H1 (cell line): Measurements from ENCODE around the gene MR1. TPM values are rescaled to one million over a fixed set of nuclear protein-coding genes. Genes with fewer than 3 reads are reported as not detected.

Source experiments
- CTCF ChIA-PET: fragments of 300-600 bp; sonication (Branson Sonifier 250); formaldehyde crosslinking; loops from one replicate; lab custom pipeline; 2021; ENCODE audit not compliant: partially characterized antibody; lab: Charles Lee
- POLR2A ChIA-PET: fragments of 300-600 bp; sonication (Branson Sonifier 250); formaldehyde crosslinking; loops from one replicate; lab custom pipeline; 2021; ENCODE audit warnings: inconsistent platforms; ENCODE audit not compliant: partially characterized antibody; lab: Charles Lee
- DNase-seq, 2 experiments: peaks; one replicate each; pipeline versions ENCODE4 v3.0.0 to v3.0.0-alpha.2; 2010 to 2022; ENCODE audit warnings: low spot score in 2 of 2, low read depth in 1 of 2, mixed read lengths in 1 of 2
- FAIRE-seq: peaks from 2 replicates; lab custom pipeline; 2011; peaks lifted over from hg19 to GRCh38; lab: Jason Lieb, UNC
- H2AFZ ChIP-seq: 2 replicates; pipeline ENCODE4 v1.8.1; 2012; ENCODE audit warnings: low read length, inconsistent platforms
- H2AK5ac ChIP-seq: 2 replicates; pipeline ENCODE4 v1.6.1; 2013; ENCODE audit warnings: low read depth, low read length
- H2BK120ac ChIP-seq: replicated peaks from 2 replicates; pipeline ENCODE3; 2013; ENCODE audit warnings: low read depth, low read length, inconsistent platforms
- H2BK12ac ChIP-seq: 2 replicates; pipeline ENCODE4 v1.6.1; 2013; ENCODE audit warnings: low read depth, low read length
- H2BK15ac ChIP-seq: 2 replicates; pipeline ENCODE4 v1.6.1; 2013; ENCODE audit warnings: low read length
- H2BK20ac ChIP-seq: 2 replicates; pipeline ENCODE4 v1.6.1; 2013; ENCODE audit warnings: low read length
- H2BK5ac ChIP-seq: 2 replicates; pipeline ENCODE4 v1.6.1; 2013; ENCODE audit warnings: low read depth, low read length
- H3K14ac ChIP-seq: 2 replicates; pipeline ENCODE4 v1.6.1; 2013; ENCODE audit warnings: inconsistent platforms; ENCODE audit not compliant: insufficient read length
- H3K18ac ChIP-seq: 2 replicates; pipeline ENCODE4 v1.6.1; 2013; ENCODE audit warnings: low read length; ENCODE audit errors: extremely low read depth
- H3K23ac ChIP-seq: 2 replicates; pipeline ENCODE4 v1.6.1; 2013; ENCODE audit warnings: inconsistent platforms; ENCODE audit not compliant: insufficient read length
- H3K23me2 ChIP-seq: 2 replicates; pipeline ENCODE4 v1.6.1; 2013; ENCODE audit warnings: low read depth, low read length
- H3K27ac ChIP-seq: 2 replicates; pipeline ENCODE4 v1.6.1; 2011; ENCODE audit warnings: low read depth, low read length, inconsistent platforms
- H3K27me3 ChIP-seq, 4 experiments: replicated peaks in 1 of 4; 1 replicate in 1 of 4; 2 replicates in 3 of 4; pipeline versions ENCODE4 v1.6.1 to v1.8.1; 2011 to 2013; ENCODE audit warnings: low read length in 3 of 4, mild to moderate bottlenecking in 3 of 4, inconsistent platforms in 2 of 4, mixed read lengths in 2 of 4, moderate library complexity in 1 of 4; ENCODE audit not compliant: control insufficient read depth in 3 of 4, insufficient read depth in 3 of 4; ENCODE audit errors: extremely low read depth in 1 of 4
- H3K36me3 ChIP-seq, 4 experiments: 2 replicates each; pipeline versions ENCODE4 v1.6.1 to v1.8.1; 2011 to 2013; ENCODE audit warnings: mild to moderate bottlenecking in 4 of 4, low read length in 3 of 4, moderate library complexity in 2 of 4, control low read depth in 1 of 4, inconsistent platforms in 1 of 4; ENCODE audit not compliant: insufficient read depth in 4 of 4, control insufficient read depth in 2 of 4
- H3K4ac ChIP-seq: replicated peaks from 2 replicates; pipeline ENCODE3; 2013; ENCODE audit warnings: low read length, low read depth, mixed read lengths, inconsistent platforms; ENCODE audit not compliant: insufficient read length
- H3K4me1 ChIP-seq, 4 experiments: replicated peaks in 1 of 4; 1 replicate in 1 of 4; 2 replicates in 3 of 4; pipeline versions ENCODE4 v1.6.1 to v1.8.1; 2011 to 2013; ENCODE audit warnings: low read length in 3 of 4, inconsistent platforms in 2 of 4, mixed read lengths in 1 of 4; ENCODE audit not compliant: insufficient read depth in 4 of 4, control insufficient read depth in 3 of 4
- H3K4me2 ChIP-seq, 2 experiments: 2 replicates each; pipeline versions ENCODE4 v1.6.1 to v1.8.1; 2011 to 2013; ENCODE audit warnings: low read depth in 2 of 2, low read length in 2 of 2, control low read depth in 1 of 2, inconsistent platforms in 1 of 2, mild to moderate bottlenecking in 1 of 2; ENCODE audit not compliant: insufficient read depth in 1 of 2
- H3K4me3 ChIP-seq, 4 experiments: fragments of 200-600, 300-600 bp in 1 of 4; sonication (generic), shearing (Covaris generic), sonication (Bioruptor Twin) in 1 of 4; 2 replicates each; pipeline versions ENCODE4 v1.5.1 to v1.8.1; 2011 to 2016; ENCODE audit warnings: low read length in 4 of 4, low read depth in 3 of 4, control low read depth in 2 of 4, inconsistent platforms in 2 of 4, mild to moderate bottlenecking in 2 of 4, mixed read lengths in 1 of 4, moderate library complexity in 1 of 4; ENCODE audit not compliant: insufficient read depth in 2 of 4; ENCODE audit errors: extremely low read depth in 1 of 4
- H3K56ac ChIP-seq: replicated peaks from 2 replicates; pipeline ENCODE3; 2013; ENCODE audit warnings: low read depth, mild to moderate bottlenecking, mixed read lengths, low read length, inconsistent platforms; ENCODE audit not compliant: insufficient read length
- H3K79me1 ChIP-seq: 2 replicates; pipeline ENCODE4 v1.6.1; 2013; ENCODE audit warnings: low read depth, low read length, control low read depth
- H3K79me2 ChIP-seq, 2 experiments: 2 replicates each; pipeline versions ENCODE4 v1.6.1 to v1.8.1; 2012 to 2013; ENCODE audit warnings: low read length in 2 of 2, mild to moderate bottlenecking in 2 of 2, inconsistent platforms in 1 of 2; ENCODE audit not compliant: insufficient read depth in 2 of 2, control insufficient read depth in 1 of 2
- H3K9ac ChIP-seq, 4 experiments: replicated peaks in 1 of 4; 1 replicate in 1 of 4; 2 replicates in 3 of 4; pipeline versions ENCODE4 v1.6.1 to v1.8.1; 2011 to 2013; ENCODE audit warnings: low read depth in 3 of 4, low read length in 3 of 4, control low read depth in 2 of 4, mild to moderate bottlenecking in 2 of 4, moderate library complexity in 2 of 4, inconsistent platforms in 1 of 4; ENCODE audit errors: extremely low read depth in 1 of 4
- H3K9me3 ChIP-seq, 2 experiments: 2 replicates each; pipeline versions ENCODE4 v1.6.1 to v1.8.1; 2012 to 2013; ENCODE audit warnings: mild to moderate bottlenecking in 2 of 2, moderate library complexity in 2 of 2, control low read depth in 1 of 2, inconsistent platforms in 1 of 2, low read depth in 1 of 2, low read length in 1 of 2, mixed read lengths in 1 of 2; ENCODE audit not compliant: insufficient read depth in 2 of 2
- H4K20me1 ChIP-seq, 2 experiments: replicated peaks in 1 of 2; 2 replicates each; pipeline versions ENCODE3 to v1.8.1; 2011 to 2013; ENCODE audit warnings: inconsistent platforms in 2 of 2, low read length in 2 of 2, mild to moderate bottlenecking in 1 of 2; ENCODE audit not compliant: insufficient read depth in 2 of 2, control insufficient read depth in 1 of 2
- H4K5ac ChIP-seq: 2 replicates; pipeline ENCODE4 v1.6.1; 2013; ENCODE audit warnings: low read length, low read depth, mixed read lengths, inconsistent platforms; ENCODE audit not compliant: insufficient read length
- H4K8ac ChIP-seq: 2 replicates; pipeline ENCODE4 v1.8.0; 2013; ENCODE audit warnings: mild to moderate bottlenecking, moderate library complexity, low read length, inconsistent platforms; ENCODE audit not compliant: insufficient read depth; ENCODE audit errors: extremely low read depth
- H4K91ac ChIP-seq: replicated peaks from 2 replicates; pipeline ENCODE3; 2013; ENCODE audit warnings: low read length, mixed read lengths, inconsistent platforms; ENCODE audit not compliant: insufficient read length
- CBX5 ChIP-seq: fragments of 300-800, 300-1000 bp; sonication (generic); IDR thresholded peaks from 2 replicates; pipeline ENCODE4 v1.7.1; 2016; ENCODE audit warnings: antibody characterized with exemption, low read length, low read depth
- CBX8 ChIP-seq: fragments of 300-800, 300-1000 bp; sonication (generic); IDR thresholded peaks from 2 replicates; pipeline ENCODE4 v1.7.1; 2016; ENCODE audit warnings: low read depth, low read length, borderline replicate concordance
- CHD2 ChIP-seq: IDR thresholded peaks from 2 replicates; pipeline ENCODE4 v1.6.1; 2012; ENCODE audit warnings: low read length, improper control_type of control experiment
- CTBP2 ChIP-seq: IDR thresholded peaks from 2 replicates; pipeline ENCODE4 v1.7.0; 2011; ENCODE audit warnings: borderline replicate concordance, mild to moderate bottlenecking, moderate library complexity, mixed read lengths, low read length; ENCODE audit not compliant: insufficient read depth, insufficient read length
- POLR2AphosphoS5 ChIP-seq: IDR thresholded peaks from 2 replicates; pipeline ENCODE4 v1.6.1; 2011; ENCODE audit warnings: low read depth, low read length
- RNF2 ChIP-seq: fragments of 200-900, 300-1000 bp; sonication (generic); IDR thresholded peaks from 2 replicates; pipeline ENCODE4 v1.7.1; 2016; ENCODE audit warnings: borderline replicate concordance, low read depth, mild to moderate bottlenecking, antibody characterized with exemption, low read length; ENCODE audit not compliant: poor library complexity, severe bottlenecking; ENCODE audit errors: missing control alignments
- SIN3A ChIP-seq, 2 experiments: IDR thresholded peaks in 1 of 2; conservative IDR thresholded peaks in 1 of 2; 2 replicates each; pipeline ENCODE4 v1.6.1; 2011 to 2012; ENCODE audit warnings: low read length in 2 of 2, improper control_type of control experiment in 1 of 2, low read depth in 1 of 2, mild to moderate bottlenecking in 1 of 2
- TCF12 ChIP-seq: IDR thresholded peaks from 2 replicates; pipeline ENCODE4 v1.6.1; 2011; ENCODE audit warnings: low read depth, mild to moderate bottlenecking, low read length
- WGBS, 2 experiments: shearing (Covaris generic) in 1 of 2; methylation state at CpG; one replicate each; pipeline versions ENCODE4 v1.1.6 to v1.1.7; 2013 to 2015; ENCODE audit warnings: low lambda C conversion rate in 2 of 2, mixed read lengths in 2 of 2, inconsistent platforms in 1 of 2, low coverage in 1 of 2, missing lambda C conversion rate in 1 of 2; ENCODE audit not compliant: insufficient replicate concordance in 2 of 2, insufficient coverage in 1 of 2, insufficient read length in 1 of 2; ENCODE audit errors: extremely low coverage in 1 of 2, missing lambda C conversion rate in 1 of 2; 5-methylcytosine and 5-hydroxymethylcytosine counted together
- polyA plus RNA-seq, 7 experiments: library from polyadenylated mRNA; depleted of rRNA in 3 of 7; stranded (reverse) in 5 of 7; unstranded in 2 of 7; fragments of >200 nt in 5 of 7; fragments of 200-250 nt in 2 of 7; gene quantifications; 1 replicate in 5 of 7; 2 replicates in 1 of 7; 4 replicates in 1 of 7; pipeline versions ENCODE4 v1.2.1 to v1.2.3, GENCODE V29; 2011 to 2013; ENCODE audit warnings: missing spikeins in 2 of 7, mixed read lengths in 2 of 7
- total RNA-seq: library from RNA; stranded (reverse); fragmentation: NEBNext Ultra II Directional; extraction: Animal tissue kit (Norgen Biotek cat#: 25700); gene quantifications from 2 replicates; pipeline ENCODE4 v1.2.1, GENCODE V29; 2021
- TF ChIP-seq, protein P1 (sequence below): IDR thresholded peaks from 2 replicates; pipeline ENCODE4 v1.6.1; 2012; ENCODE audit warnings: inconsistent platforms
- TF ChIP-seq, protein P2 (sequence below), 3 experiments: IDR thresholded peaks; 1 replicate in 2 of 3; 2 replicates in 1 of 3; pipeline versions ENCODE4 v1.5.1 to v1.6.1; 2011; ENCODE audit warnings: low read length in 3 of 3, mild to moderate bottlenecking in 3 of 3, inconsistent platforms in 2 of 3, low read depth in 1 of 3, moderate library complexity in 1 of 3; ENCODE audit not compliant: insufficient read depth in 1 of 3; ENCODE audit errors: control extremely low read depth in 1 of 3

MR1 gene
- total and polyA plus RNA-seq, 2 of the 8 experiments (the other 6 are each of a cell fraction or from before 2014, with no cell fraction given) = 0.09 TPM; not detected in 1

DNA sequence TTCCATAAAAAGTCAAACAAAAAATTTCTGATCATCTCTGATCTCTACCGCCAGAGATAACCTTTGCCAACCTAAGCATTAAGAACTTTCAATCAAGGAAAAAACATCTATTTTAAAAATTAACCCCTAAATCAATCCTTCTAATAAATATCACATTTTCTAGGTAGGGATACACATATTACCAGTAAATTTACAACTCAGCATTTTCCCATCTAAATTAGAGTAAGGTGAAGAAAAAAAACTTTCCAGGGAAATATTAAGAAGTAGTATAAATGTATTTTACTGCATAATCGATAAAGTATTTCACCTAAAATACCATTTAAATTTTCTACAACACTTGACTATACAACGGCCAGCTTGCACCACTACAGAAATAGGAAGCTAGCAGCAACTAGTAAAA is 12.6 kb upstream of the MR1 start:
- H2BK5ac ChIP-seq = no peak overlapping the region
- no peak overlapping the region for H3K4ac ChIP-seq
- no peak overlapping the region for H2AK5ac ChIP-seq
- H2BK20ac ChIP-seq = no peak overlapping the region
- H3K79me1 ChIP-seq = 0 out of 2 replicates have a peak, but pooled peaks cover 4% of the 10 kb centered on the region
- H3K36me3 ChIP-seq = no peaks in the 10 kb centered on the region; a peak in 1 of 8 replicates
- H2BK15ac ChIP-seq = no peak overlapping the region
- no peak overlapping the region for H3K27ac ChIP-seq
- H3K27me3 ChIP-seq = no peaks in the 10 kb centered on the region
- H3K4me2 ChIP-seq = peak overlapping the region; percentile 75 to 87
- DNase-seq (no peak), FAIRE-seq (no peak)
- no peak overlapping the region for H2BK120ac ChIP-seq
- peak overlapping the region; percentile 82 to 99 (median 94) for H3K4me3 ChIP-seq
- no peak overlapping the region for H4K5ac ChIP-seq
- peaks cover 0 to 4% (median 3%) of the 10 kb centered on the region in 4 experiments; a peak in 3 of 7 replicates for H3K4me1 ChIP-seq
- H3K18ac ChIP-seq = no peak overlapping the region
- H3K23me2 ChIP-seq = 0 out of 2 replicates have a peak, but pooled peaks cover 5% of the 10 kb centered on the region
- no peak overlapping the region for H2AFZ ChIP-seq
- H4K20me1 ChIP-seq = peaks cover 3 to 11% of the 10 kb centered on the region in 2 experiments
- H3K23ac ChIP-seq = no peak overlapping the region
- peaks cover 16 to 56% of the 10 kb centered on the region in 2 experiments for H3K79me2 ChIP-seq
- WGBS, 2 experiments = 67% methylated on average over 3 of the region's 3 CpGs; no CpG with 5 or more reads in 1 of the 2 experiments
- H2BK12ac ChIP-seq = no peak overlapping the region
- no peak overlapping the region for H3K56ac ChIP-seq
- no peak overlapping the region for H3K14ac ChIP-seq
- CTCF ChIA-PET = interaction anchor here (1.2 to 1.7 kb wide), 2 partner anchors 16 to 17 kb away, joined by 3 to 4 read pairs; no protein-coding TSS in a partner anchor
- no peak overlapping the region for H4K91ac ChIP-seq
- POLR2A ChIA-PET = interaction anchor here (0.6 to 2.7 kb wide), 8 partner anchors 10 to 98 kb away, joined by 3 to 10 read pairs (median 5); partner anchors contain the start of genes IER5 and MR1
- H3K9me3 ChIP-seq = no peaks in the 10 kb centered on the region
- H4K8ac ChIP-seq = no peak overlapping the region
- peak overlapping the region in 1 of 4 experiments; percentile 58; a peak in 1 of 7 replicates for H3K9ac ChIP-seq
- TF ChIP-seq RNF2 (no peak), CHD2 (no peak), CBX8 (no peak), POLR2AphosphoS5 (no peak), CTBP2 (no peak), CBX5 (no peak), TCF12 (no peak), SIN3A (conservative IDR thresholded peaks at IDR 0.05 in 1 of 2, IDR thresholded peaks at IDR 0.05 in 1 of 2; ENCODE audit: low read depth in 1 of 2, low read length in 2 of 2) (no peak)
- TF ChIP-seq, protein P1, sequence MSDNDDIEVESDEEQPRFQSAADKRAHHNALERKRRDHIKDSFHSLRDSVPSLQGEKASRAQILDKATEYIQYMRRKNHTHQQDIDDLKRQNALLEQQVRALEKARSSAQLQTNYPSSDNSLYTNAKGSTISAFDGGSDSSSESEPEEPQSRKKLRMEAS = no peak
- TF ChIP-seq, protein P2, sequence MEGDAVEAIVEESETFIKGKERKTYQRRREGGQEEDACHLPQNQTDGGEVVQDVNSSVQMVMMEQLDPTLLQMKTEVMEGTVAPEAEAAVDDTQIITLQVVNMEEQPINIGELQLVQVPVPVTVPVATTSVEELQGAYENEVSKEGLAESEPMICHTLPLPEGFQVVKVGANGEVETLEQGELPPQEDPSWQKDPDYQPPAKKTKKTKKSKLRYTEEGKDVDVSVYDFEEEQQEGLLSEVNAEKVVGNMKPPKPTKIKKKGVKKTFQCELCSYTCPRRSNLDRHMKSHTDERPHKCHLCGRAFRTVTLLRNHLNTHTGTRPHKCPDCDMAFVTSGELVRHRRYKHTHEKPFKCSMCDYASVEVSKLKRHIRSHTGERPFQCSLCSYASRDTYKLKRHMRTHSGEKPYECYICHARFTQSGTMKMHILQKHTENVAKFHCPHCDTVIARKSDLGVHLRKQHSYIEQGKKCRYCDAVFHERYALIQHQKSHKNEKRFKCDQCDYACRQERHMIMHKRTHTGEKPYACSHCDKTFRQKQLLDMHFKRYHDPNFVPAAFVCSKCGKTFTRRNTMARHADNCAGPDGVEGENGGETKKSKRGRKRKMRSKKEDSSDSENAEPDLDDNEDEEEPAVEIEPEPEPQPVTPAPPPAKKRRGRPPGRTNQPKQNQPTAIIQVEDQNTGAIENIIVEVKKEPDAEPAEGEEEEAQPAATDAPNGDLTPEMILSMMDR (IDR thresholded peaks at IDR 0.05; ENCODE audit: control extremely low read depth in 1 of 3, insufficient read depth in 1 of 3, low read depth in 1 of 3, low read length in 3 of 3) = no peak
